HG02610 (cell line): ENCODE data around the gene CNEP1R1.
"Not testable (repeated sequence)": the region's sequence is repeated elsewhere in the genome, so short reads cannot be mapped to it uniquely, and the experiment has no call there.

Experiments
- ATAC-seq: cut with Tn5 transposase; IDR thresholded peaks from one replicate; pipeline ENCODE4 v1.9.1; 2021; ENCODE audit warnings: mild to moderate bottlenecking, moderate library complexity; ENCODE audit not compliant: unreplicated experiment

CNEP1R1 gene

GRCh38 chr16:50024684-50025536 is at the start of gene CNEP1R1:
Gene CNEP1R1, plus strand, starts transcription at chr16:50025225. Its CDS starts 91 bp downstream, at chr16:50025316.
- ATAC-seq: peak; percentile 99

- no peak for ATAC-seq
Observed at GRCh38 chr16:49977427-49977826, 47.6 kb upstream of the CNEP1R1 start.

DNA sequence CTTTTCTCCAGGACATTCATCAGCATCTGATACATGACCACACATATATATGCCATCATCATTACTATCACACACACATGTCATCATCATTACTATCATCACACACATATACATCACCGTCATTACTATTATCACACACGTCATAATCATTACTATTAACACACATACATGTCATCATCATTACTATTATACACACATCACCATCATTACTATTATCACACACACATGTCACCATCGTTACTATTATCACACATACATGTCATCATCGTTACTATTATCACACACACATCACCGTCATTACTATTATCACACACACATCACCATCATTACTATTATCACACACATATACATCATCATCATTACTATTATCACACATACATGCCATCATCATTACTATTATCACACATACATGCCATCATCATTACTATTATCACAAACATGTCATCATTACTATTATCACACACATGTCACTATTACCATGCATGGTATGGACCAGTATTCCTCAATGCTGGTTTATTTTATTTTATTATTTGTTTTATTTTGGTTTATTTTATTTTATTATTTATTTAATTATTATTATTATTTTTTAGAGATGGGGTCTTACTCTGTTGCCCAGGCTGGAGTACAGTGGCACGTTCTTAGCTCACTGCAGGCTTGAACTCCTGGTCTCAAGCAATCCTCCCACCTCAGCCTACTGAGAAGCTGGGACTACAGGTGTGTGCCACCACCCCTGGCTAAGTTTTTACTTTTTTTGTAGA is 46.3 kb upstream of the CNEP1R1 start:
- no peak for ATAC-seq

GRCh38 chr16:49980166-49980565 is 44.9 kb upstream of the CNEP1R1 start:
- ATAC-seq: no peak

GRCh38 chr16:49986351-49987124 is 38.5 kb upstream of the CNEP1R1 start:
- no peak for ATAC-seq

GRCh38 chr16:49987381-49987780 is 37.6 kb upstream of the CNEP1R1 start:
- no peak for ATAC-seq

DNA sequence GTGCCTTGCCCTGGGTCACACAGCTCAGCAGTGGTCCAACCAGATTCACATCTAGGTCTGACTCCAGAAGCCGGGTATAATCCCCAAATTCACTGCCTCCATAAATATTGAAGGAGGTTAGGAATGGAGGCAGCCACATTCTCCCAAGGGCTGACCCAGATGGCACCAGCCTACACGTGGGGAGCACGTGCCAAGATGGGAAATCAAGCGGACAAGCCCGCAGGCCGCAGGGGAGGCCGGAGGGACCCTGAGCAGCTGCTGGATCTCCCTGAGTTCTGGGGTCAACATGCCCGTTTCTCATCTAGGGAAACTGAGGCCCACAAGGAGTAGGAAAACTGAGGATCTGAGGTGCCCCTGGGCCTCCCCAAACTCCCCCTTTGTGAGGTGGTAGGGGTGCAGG is 32.2 kb upstream of the CNEP1R1 start:
- no peak for ATAC-seq

- ATAC-seq: no peak
Observed at GRCh38 chr16:49993579-49993978, 31.4 kb upstream of the CNEP1R1 start.

DNA sequence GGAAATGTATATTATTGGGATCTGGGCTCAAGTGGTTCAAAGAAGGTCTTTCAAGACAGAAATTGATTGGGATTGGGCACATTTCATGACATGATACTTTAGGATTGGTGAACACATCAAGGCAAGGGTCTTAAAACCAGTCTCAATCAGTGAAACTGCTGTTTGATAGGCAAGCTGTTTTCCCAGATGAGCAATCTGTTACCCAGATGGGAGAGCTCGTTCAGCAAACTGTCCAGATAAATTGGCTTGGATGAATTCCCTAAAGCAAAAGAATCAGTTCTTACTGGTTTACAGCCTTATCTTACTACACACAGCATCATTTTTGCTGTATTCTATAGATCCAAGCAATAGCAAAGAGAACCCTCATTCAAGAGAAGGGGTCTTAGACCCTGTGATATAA is 31.0 kb upstream of the CNEP1R1 start:
- ATAC-seq: no peak

DNA sequence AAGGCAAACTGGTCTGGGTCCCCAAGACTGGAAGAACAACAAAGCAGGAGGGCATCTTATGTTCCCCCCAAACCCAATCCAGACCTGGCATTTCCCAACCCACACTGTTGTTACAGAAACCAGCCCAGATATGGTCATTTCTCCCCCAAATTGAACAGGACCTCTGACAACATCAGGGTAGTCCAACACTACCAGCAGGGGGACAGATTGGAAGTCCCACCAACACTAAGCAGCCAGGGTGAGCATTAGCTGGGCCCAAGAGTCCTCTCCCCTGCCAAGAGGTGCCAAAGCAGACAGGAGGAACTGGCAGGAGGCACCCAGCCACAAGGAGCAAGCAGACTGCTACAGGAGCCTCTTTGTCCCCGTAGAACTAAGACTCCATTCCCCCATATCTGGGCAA is 29.3 kb upstream of the CNEP1R1 start:
- no peak for ATAC-seq

GRCh38 chr16:49997721-49998251 is 27.2 kb upstream of the CNEP1R1 start:
- no peak for ATAC-seq

GRCh38 chr16:49998991-49999390 is 26.0 kb upstream of the CNEP1R1 start:
- ATAC-seq: no peak

DNA sequence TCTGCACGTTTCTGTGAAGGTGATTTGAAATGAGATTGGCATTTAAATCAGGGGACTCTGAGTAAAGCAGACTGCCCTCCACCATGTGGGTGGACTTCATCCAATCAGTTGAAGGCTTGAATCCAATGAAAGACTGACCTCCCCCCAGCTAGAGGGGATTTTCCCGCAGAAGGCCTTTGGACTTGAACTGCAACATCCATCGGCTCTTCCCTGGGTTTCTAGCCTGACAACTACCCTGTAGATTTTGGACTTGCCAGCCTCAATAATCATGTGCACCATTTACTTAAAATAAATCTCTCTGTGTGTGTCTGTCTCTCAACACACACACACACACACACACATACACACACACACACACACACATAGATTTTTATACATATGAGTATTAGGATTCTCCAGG is 23.9 kb upstream of the CNEP1R1 start:
- no peak for ATAC-seq

- no peak for ATAC-seq
Observed at GRCh38 chr16:50002190-50002589, 22.8 kb upstream of the CNEP1R1 start.

DNA sequence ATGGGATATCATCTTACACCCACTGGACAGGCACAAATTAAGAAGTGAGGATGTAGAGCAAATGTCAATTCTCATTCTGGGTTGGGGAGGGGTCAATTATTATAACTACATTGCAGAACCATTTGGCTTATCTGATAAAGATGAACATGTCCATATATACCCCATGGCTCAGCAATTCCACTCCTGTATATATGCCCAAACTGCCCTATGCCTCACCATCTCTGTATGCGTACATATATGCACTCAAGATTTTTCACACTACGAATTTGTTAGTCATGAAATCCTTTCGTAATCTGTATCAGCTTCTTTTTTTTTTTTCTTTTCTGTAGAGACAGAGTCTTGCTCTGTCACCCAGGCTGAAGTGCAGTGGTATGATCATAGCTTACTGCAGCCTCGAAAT is 20.8 kb upstream of the CNEP1R1 start:
- ATAC-seq: no peak

DNA sequence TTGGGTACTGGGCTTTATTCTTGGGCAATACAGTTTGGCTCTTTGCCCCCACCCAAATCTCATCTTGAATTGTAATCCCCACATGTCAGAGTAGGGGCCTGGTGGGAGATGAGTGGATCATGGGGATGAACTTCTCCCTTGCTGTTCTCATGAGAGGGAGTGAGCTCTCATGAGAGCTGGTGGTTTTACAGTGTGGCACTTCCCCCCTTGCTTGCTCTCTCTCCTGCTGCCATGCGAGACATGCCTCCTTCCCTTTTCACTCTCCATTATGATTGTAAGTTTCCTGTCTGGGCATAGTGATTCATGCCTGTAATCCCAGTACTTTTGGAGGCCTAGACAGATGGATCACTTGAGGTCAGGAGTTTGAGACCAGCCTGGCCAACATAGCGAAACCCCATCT is 18.1 kb upstream of the CNEP1R1 start:
- no peak for ATAC-seq

GRCh38 chr16:50007744-50008143 is 17.3 kb upstream of the CNEP1R1 start:
- ATAC-seq: no peak

DNA sequence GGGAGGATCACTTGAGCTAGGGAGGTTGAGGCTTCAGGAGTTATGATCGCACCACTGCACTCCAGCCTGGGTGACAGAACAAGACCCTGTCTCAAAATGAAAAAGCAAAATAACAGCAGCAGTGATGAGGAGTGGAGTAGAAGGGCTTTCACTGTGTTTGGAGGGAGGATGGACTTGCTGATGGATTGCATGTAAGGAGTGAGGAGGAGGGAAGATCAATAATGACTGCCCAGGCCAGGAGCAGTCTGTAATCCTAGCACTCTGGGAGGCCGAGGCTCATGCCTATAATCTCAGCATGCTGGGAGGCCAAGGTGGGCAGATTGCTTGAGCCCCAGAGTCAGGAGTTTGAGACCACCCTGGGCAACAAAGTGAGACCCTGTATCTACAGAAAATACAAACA is 14.8 kb upstream of the CNEP1R1 start:
- no peak for ATAC-seq

GRCh38 chr16:50011707-50012106 is 13.3 kb upstream of the CNEP1R1 start:
- no peak for ATAC-seq

- no peak for ATAC-seq
Observed at GRCh38 chr16:50012182-50012581, 12.8 kb upstream of the CNEP1R1 start.

- ATAC-seq: not testable (repeated sequence)
Observed at GRCh38 chr16:50014211-50014610, 10.8 kb upstream of the CNEP1R1 start.
